Measurements from ENCODE around the gene PITPNM3.
"Not testable (repeated sequence)": the region's sequence is repeated elsewhere in the genome, so short reads cannot be mapped to it uniquely, and the experiment has no call there.

PITPNM3 gene

DNA sequence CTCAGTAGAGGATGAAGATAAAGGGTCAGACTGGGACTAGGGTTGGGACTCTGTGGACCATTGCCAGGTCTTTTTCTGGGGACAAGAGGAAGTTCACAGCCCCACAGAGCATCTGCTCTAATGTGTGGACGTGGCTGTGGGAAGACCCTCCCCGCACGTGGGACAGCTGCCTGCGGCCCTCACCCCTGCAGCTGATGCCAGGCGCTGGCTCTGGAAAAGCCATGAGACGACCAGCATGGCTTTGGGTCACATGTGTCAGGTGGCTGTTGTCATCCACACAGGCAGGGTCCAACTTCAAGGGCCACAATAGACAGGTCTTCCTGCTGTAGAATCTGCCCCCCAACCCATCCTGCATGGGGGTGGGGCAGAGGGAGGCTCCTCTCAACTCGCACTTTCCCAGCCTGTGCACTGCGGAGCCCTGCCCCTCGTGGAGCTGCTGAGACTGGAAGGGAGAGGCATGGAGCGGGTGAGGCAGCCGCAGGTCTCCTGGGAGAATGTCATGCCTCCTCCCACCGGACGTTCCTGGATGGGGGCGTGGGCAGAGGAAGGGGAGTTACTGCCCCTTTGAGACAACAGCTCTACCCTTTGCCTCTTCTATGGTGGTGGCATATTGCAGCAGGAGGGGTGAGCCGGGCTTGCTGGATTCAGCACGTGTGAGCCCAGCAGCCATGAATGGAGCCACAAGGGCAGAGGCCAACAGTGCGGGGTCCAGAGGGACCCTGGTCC, 58.7 kb downstream of the PITPNM3 start:
- no peak for DNase-seq

DNA sequence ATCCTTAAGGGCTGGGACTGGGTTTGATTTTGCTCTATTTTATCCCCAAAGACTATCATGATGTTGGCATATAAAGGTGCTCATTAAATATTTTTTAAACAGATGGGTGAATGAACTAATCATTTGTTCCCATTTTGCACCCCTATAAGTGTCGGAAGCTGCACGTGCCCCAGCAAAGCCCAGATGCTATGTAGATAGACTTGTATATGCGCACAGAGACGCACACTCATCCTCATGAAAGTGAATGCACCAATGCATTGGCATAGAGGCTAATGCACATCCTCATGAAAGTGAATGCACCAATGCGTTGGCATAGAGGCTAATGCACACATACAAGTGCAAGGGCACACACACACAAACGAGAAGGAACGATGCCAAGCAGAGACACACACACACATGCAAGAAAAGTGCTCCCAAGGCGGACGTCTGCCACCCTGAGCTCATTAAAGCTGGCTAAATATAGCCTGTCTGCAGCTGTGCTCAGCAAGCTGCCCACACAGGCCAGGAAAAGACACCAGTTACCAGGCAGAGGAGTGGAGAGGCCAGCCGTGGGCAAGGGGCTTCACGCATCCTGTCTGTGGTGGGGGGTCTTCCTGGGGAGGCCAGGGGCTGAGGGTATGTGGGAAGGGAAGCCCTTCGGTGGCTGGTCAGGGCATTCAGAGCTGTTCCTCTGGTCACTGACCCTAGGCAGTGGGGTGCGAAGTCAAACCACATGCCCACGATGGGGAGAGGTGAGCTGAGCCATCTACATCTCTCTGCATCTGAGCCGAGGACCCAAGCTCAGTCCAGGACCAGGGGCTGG, 59.5 kb downstream of the PITPNM3 start:
- no peak for DNase-seq

DNA sequence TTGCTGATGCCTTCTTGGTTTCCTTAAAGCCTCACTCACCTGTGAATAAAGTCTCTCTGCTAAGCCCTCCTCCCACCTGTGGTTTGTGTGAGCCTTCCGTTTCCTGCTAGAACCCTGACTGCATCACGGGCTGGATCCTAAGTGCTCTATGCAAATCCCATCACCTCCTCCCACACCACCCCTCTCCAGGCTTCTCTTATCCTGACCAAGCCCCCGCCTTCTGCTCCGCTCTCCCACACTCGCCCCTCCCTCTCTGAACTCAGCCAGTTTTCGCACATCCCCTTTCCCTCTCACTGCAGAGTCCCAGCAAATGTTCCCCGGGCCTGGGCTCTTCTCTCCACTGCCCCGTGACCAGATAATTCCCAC, 60.3 kb downstream of the PITPNM3 start:
- DNase-seq: no peak

DNA sequence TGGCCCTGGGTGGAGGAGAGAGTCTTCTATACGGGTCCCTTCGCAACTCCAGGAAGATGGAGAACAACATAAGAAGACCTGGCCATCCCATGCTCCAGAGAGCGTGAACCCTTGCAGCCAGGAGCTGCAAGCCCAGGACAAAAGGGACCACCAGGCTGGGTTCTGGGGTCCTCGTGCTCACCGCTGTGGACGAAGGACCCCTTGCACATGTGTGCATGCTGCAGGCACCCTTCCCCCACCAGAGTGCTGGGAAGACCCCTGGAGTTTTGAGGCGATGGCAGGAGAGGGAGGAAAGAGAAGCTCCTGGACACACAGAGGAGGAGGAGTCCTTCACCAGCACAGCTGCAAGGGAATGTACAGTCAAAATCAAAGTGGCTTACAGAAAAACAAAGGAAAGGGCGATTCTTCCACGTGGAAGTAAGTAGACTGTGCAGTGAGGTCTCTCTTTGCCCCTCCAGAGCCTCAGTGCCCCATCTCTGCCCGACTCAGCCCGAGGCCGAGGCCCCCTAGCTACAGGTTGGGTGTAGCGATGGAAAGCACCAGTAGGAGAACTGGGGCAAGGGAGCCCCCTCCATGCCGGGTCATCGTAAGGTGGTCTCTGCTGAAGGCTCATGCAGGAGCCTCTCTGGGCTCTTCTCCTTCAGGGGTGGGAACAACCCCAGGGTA, 60.8 kb downstream of the PITPNM3 start:
- no peak for DNase-seq

DNA sequence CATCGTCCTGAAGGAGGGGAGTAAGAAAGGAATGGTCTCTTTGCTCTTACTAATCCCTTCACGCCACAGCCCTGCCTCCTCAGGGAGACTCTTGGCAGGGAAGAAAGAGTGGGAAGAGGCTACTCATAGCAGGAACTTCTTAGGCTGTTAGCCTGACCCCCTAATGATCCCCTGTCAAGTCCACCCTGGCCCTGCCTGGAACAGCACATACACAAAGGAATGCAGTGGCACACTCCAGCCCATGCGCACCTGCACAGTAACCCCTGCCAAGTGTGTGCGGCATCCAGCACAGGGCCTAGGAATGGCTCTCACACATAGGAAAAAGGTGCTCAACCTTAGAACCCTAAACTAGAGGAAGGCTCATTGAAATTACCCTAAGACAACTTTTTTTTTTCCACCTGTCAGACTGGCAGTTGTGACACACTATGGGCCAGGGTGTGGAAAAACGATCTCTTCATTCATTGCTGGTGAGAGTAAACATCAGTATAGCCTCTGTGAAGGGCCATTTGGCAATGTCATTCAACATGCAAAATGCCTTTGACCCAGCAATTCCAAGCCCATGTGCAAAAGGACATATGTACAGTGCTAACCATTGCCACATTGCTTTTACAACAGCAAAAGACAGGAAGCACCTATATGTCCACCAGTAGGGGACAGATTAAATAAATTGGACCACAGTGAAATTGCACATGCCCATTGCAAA, 62.0 kb downstream of the PITPNM3 start:
- DNase-seq: no peak

DNA sequence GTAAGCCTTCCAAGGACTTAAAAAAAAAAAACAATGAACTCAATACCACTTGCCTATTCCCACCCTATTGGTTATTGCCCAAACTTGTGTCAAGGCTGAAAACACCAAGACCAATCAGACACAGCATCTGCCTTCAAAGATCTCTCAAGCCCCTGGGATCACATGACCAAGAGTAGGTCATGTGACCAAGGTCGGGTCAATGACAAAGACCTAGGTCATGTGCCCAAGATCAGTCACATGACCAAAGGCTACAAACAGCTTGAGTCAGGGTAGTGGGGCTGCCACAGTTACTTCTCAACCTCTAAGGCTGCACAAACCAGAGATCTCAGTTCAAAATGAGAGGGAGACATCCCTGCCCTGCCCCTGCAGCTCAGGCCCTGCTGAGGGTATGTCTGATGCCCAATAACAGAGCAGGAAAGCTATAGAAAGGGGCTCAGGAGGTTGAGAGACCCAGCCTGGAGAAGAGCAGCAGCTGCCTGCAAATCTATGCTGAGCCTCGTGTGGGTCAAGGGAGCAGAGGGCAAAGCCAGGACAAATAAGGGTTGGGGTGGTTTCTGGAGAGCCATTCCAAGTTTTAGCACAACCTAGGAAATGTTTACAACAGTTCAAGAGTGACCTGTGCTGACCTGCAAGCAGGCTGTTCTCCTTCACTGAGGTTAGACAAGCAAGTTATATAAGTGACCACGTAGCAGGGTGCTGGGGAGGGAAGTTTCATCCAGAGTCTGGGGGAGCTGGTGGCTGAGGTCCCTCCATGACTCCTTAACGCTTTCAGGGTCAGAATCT, 63.3 kb downstream of the PITPNM3 start:
- DNase-seq: no peak

DNA sequence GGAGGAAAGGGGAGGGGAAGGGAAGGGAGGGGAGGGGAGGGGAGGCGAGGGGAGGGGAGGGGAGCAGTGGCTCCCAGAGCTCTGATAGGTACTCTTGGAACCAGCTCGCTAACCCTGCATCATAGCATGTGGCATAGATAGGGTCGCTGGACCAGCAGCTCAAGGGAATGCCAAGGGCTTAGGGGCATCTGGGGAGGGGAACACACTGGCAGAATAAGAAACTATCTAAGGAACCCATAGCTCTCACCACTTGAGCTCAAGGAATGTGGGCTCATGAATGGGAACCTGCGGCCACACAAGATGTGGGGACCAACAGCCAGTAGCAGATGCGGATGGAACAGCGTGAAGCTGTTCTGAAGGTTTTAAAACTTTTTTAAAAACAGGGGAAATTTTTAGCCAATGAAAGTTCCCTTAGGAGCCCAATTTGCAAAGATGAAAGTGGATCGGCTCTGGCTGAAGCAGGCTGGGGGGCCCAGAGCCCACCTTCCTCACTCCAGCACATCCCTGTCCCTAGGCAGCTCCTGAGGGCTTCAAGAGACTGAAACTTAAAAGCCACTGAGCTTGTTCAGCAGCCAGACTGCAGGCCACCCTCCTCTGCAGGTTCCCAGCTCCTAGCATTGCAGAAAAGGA, 65.2 kb downstream of the PITPNM3 start:
- no peak for DNase-seq

DNA sequence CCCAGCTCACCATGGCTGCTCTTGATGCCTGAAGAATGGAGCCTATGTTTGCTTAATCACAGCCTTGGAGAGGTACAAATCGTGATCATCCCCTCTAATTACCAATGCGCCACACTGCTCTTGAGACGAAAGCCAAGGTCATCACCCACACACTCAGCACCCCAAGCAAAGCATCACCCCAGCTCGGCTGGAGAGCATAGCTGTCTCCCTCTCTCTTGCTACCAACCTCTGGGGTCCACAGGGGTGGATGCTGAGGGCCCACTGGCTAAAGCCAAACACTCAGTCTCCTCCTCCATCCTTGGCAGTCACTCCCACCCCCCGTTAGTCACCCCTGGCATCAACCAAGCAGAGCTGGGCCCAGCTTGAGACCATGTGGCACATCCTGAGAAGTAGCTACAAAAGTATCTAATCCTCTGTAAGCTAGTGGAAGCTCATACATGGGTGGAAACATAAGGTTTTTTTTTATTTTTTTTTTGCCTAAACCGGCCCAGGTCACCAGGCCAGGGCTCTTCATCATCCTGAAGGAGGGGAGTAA, 67.3 kb downstream of the PITPNM3 start:
- no peak for DNase-seq

DNA sequence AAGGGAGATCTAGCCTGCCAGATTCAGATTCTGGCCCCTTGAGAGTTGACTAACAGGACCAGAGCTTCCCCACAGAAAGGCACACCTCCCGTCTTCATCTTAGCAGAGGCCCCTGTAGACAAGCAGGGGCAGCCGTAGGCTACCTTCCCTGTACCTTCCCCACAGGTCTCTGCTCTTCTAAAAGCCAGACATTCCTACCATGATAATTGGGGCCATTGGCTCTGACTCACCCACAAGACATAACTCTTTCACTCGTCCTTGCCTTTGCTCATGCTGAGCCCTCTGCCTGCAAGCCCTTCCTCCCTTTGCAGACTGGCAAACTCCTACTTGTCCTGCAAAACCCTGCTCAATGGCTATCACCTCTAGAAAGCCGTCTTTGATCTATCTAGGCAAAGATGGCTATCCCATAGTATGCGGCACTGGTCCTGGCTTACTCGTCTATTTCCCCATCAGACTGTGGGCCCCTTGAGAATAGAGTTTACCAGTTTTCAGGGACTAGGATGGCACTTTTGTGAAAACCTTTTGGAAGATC, 68.3 kb downstream of the PITPNM3 start:
- no peak for DNase-seq

DNA sequence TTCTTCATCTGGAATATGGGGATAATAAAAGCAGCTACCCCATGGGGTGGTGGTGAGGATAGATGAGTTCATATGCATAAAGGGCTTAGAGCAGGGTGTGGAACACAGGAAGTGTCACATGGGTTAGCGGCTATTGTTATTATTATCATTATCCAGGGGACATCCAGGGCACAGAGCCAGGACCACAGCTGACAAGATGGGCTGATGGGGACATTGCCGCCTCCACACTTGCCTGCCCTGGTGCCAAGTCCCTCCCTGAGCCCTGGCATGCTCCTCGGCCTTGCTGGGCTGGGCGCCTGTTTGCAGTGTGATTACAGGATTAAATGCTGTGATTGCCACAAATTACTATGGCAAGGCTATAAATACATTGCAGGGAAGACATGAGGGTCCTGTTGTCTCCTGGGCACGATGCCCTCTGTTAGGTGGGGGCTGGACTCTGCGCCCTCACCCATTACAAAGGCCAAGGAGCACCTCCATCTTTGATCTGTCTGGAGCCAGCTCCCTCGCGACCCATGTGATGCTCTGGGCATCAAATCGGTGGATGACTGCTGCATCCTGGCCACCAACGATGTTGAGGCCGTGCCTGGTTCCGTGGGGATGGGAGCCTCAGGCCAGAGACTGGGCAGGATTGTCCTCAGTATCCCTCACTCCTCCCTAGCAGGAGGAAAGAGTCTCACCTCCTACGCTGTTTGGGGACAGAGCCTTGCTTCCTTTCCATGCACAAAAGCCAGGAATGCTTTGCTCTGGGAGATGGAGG, 68.9 kb downstream of the PITPNM3 start:
- DNase-seq: no peak

DNA sequence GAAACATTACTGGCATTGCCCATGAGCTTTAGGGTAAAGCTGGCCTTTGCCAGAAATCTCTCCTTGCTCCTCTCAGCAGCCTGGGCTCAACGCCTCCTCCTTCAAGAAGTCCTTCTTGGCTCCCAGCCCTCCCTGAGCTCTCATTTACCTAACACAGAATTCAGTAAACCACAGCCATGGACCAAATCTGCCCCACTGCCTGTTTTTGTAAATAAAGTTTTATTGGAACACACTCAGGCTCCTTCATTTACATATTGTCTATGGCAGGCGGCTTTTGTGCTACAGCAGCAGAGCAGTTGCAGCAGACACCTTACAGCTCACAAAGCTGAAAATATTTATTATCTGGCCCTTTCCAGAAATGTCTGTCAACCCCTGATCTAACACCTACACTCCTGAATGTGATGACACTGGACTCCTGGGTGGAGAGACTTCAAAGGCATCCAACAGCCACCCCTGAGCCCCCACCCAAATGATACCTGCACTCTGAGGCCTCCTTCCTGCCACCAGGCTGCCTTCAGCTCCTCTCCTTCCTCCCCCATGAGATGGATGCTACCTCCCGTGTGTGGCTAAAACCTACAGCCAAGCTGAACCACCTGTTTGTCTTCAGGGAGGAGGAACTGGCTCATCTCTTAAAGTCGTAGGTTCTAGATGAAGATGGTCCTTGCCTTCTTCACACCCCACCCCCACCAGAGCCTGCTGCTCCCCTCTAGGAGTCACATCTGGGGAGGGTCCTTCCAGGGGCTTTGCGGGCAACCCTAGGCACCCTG, 70.5 kb downstream of the PITPNM3 start:
- DNase-seq: no peak

DNA sequence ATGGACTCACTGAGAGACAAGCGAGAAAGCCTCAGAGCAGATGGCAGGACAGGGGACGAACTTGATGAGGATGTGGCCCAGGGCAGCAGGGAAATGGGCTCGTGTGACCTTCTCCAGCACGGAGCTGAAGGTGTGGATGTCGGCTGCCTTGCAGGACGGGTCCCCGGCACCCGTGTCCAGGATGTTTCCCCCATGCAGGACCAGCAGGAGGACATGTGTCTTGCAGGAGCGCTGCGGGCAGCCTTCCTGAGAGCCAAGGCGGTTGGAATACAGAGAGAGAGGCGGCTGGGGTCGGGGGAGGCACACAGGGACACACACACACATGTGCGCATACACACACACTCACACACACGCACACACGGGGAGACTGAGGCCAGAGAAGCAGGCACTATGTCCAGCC, 72.8 kb downstream of the PITPNM3 start:
- no peak for DNase-seq

DNA sequence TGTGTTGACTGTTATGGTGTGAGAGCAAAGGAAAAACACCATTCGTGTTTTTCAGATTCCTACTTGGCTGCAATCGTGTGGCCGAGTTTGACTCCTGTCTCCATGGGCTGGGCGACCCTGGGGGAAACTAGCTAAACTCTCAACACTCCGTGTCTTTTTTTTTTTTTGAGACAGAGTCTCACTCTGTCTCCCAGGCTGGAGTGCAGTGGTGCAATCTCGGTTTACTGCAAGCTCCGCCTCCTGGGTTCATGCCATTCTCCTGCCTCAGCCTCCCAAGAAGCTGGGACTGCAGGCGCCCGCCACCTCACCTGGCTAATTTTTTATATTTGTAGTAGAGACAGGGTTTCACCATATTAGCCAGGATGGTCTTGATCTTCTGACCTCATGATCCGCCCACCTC, 73.6 kb downstream of the PITPNM3 start:
- DNase-seq: not testable (repeated sequence)

DNA sequence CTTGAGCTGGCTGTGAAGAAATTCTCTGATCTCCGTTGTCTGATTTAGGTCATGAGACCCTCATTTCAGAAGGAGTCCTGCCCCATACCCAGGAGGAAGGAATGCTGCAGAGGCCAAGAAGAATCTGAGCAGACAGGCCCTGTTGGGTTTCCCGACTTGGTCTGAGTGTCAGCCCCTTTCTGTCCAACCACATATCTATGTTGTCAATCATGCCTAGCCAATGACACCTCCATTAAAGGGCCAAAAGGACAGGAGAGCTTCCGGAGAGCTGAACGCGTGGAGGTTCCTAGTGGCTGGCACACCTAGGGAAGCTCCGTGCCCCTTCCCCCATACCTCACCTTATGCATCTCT, 74.3 kb downstream of the PITPNM3 start:
- DNase-seq: no peak

DNA sequence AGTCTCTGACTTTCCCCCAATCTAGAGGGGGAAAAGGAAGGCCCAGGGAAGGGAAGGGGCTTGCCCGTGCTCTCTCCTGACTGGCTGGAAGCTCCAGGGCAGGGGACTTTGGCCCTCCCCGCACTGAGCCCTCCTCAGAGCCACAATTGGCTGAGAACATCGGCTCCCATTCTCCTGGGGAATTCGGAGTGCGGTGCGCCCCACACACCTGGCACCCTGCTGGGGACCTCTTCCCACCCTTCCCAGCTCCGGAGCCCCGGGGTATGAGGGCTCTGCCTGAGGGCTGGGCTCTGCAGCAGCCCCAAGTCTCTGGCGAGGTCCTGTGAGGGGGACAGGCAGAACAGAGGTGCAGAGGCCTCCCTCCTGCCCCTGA, 76.1 kb downstream of the PITPNM3 start:
- DNase-seq: no peak

DNA sequence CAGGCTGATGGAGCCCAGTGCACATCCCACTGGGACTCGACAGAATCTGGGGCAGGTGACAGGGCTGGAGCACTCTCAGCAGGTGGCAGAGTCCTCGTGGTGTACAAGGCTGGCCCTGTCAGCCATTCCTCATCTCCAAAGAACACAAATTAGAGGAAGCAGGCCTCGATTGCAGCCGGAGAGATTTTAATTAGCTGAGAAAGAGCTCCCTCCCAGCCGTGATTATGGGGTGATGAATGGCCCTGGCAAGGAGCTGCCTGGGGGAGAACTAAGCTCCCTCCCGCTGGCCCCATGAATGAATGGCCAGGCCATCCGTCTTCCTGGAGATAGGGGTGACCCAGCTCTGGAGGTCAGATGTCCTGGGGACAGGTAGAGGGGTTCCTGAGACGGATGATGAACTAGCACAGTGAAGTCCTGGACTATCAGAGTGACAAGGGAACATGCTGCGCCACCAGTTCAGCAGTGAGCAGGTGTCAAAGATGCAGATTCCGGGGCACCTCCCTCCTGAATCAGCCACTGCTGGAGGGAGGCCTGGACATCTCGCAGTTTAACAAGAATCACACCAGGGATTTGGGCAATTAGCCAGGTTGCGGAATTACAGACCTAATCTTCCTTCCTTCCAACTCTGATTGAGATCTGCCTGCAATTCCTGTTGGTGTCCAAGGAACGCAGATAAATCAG, 76.6 kb downstream of the PITPNM3 start:
- no peak for DNase-seq

DNA sequence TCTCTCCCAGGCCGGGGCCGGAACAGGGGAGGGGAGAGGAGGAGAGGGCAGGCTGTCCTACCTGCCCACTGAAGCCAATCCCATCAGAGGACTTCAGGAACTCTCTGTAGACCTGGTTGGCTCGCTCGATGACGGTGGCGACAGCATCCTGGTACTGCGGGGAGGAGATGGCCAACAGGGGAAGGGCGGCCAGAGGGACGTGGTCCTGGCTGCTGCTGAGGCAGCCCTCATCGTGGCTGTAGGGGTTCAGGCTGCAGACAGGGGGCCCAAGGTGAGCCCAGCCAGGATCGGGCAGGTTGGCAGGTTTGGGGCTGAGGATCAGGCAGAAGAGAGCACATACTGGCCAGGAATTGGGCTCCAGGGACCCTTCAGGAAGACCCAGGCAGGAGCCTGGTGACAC, 77.9 kb downstream of the PITPNM3 start:
- DNase-seq: no peak

DNA sequence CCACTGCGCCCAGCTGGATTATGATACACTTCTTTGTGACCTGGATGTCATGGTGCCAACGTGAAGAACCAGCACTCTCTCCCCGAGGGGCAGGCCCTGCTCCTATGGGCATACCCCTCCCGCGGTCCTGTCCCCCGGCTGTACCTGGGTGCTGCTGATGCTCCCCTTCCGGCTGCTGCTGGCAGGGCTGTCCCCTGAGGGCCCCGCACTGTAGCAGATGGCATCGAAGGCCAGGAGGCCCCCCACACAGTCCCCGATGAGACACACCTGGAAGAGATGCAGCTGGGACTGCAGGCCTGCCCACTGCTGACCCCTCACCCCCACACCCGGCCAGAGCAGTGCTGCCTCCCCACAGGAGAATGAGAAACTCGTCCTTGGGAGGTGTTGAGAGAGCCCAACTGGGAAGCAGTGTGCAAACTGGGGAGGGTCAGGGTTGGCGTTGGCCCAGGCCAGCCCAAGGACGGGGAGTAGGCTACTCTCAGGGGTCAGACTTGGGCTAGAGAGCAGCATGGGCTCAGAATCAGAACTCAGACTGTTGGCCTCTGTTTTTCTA, 78.4 kb downstream of the PITPNM3 start:
- DNase-seq: no peak

DNA sequence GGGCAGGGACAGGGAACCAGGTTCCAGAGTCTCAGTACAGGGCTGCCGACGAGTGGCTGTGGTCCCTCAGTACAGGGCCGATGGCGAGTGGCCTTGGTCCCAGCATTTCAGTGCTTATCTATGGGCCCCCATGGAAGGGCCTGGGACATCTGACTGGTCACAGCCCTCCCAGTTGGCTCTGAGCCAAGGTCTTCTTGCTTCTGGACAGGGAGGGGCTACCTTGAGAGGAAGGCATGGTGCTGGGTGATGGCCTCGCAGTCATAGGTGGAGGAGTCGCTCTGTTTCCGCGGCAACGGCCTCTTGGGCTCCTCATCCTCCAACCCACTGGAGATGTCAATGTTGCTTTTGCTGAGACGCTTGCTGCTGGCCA, 79.6 kb downstream of the PITPNM3 start:
- DNase-seq: no peak
